ENCODE measurements around the gene ANKRD66.

The ANKRD66 gene

GRCh38 chr6:46789434-46790354 is 43.0 kb downstream of the ANKRD66 start:
- H3K4me3 ChIP-seq (ENCODE audit: low read depth, low read length), result no peak overlapping the region
- in situ Hi-C loops (cut with HindIII; ENCODE audit: low sequenced_read_pairs), result no loop called here
- TF ChIP-seq, protein P1, sequence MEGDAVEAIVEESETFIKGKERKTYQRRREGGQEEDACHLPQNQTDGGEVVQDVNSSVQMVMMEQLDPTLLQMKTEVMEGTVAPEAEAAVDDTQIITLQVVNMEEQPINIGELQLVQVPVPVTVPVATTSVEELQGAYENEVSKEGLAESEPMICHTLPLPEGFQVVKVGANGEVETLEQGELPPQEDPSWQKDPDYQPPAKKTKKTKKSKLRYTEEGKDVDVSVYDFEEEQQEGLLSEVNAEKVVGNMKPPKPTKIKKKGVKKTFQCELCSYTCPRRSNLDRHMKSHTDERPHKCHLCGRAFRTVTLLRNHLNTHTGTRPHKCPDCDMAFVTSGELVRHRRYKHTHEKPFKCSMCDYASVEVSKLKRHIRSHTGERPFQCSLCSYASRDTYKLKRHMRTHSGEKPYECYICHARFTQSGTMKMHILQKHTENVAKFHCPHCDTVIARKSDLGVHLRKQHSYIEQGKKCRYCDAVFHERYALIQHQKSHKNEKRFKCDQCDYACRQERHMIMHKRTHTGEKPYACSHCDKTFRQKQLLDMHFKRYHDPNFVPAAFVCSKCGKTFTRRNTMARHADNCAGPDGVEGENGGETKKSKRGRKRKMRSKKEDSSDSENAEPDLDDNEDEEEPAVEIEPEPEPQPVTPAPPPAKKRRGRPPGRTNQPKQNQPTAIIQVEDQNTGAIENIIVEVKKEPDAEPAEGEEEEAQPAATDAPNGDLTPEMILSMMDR (IDR thresholded peaks at IDR 0.05; ENCODE audit: low read depth, low read length), result no peak
- DNase-seq (ENCODE audit: low read depth, low spot score), result no peak

DNA sequence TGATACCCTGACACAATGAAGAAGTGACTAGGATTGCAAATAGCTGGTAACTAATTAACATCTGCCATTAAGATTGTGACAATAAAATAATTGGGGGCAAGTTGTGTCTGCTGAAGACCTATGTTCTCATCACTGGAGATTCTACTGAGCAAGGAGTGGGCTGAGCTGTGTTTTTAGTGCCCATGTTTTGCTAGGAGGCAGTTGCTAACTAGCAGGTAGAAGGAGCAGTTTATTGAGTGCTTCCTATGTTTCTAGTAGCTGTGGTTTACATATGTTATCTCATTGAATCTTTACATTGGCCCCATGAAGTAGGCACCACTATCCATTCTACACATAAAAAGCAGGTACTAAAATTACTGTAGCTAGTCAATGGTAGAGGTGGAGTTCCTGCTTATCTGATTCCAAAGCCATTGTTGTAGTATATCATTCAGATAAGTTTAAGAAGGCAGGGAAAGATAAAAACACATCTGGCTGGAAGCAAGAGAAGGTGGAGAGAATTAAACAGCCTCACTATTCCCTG is 43.7 kb downstream of the ANKRD66 start:
- H3K4me3 ChIP-seq (ENCODE audit: low read depth, low read length), result no peak overlapping the region
- TF ChIP-seq, protein P1 (IDR thresholded peaks at IDR 0.05; ENCODE audit: low read depth, low read length), result no peak
- in situ Hi-C loops (cut with HindIII; ENCODE audit: low sequenced_read_pairs), result no loop called here
- no peak for DNase-seq (ENCODE audit: low read depth, low spot score)

DNA sequence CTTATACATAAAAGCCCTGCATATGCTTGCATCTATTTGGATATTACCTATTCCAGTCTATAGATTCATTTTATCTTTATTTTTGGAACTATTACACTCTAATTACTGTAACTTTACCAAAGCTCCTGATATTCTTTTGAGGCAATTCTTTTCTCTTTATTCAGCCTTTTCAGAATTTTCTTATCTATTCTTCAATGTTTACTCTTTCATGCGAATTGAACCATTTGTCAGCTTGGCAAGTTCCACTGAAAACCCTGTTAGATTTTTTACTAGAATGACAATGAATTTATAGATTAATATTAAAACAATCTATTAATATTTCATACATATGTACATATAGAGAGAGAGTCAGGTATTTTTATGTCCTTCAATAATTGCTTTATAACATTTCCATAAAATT is 45.9 kb downstream of the ANKRD66 start:
- no peak overlapping the region for H3K4me3 ChIP-seq (ENCODE audit: low read depth, low read length)
- TF ChIP-seq, protein P1 (IDR thresholded peaks at IDR 0.05; ENCODE audit: low read depth, low read length), result no peak
- no peak for DNase-seq (ENCODE audit: low read depth, low spot score)
- in situ Hi-C loops (cut with HindIII; ENCODE audit: low sequenced_read_pairs), result no loop called here

DNA sequence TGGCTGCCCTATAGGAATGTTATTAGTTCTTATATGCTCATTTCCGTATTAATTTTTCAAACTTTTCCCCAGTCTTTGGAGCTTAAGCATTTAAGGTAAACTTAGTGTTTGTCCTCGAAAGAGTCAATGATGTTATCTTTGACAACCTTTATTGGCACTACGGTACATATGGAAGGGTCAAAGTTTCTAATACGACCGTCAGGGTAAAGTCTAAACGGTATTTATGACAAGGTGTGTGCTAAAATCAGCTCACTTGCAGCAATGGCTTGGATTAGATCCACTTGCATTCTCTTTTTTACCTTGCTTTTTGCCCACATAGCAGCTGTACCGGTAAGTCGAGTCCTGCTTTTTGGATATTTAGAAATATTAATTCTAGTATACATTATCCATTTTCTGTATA is 46.4 kb downstream of the ANKRD66 start, which contains the start of gene MEP1A:
Gene MEP1A, plus strand, starts transcription at position 252 of the 400 bp plus-strand sequence. Its CDS starts 10 bp downstream, at position 262.
- H3K4me3 ChIP-seq (ENCODE audit: low read depth, low read length), result no peak within 1 kb of the TSS
- in situ Hi-C loops (cut with HindIII; ENCODE audit: low sequenced_read_pairs), result no loop called here
- no peak for DNase-seq (ENCODE audit: low read depth, low spot score)
- TF ChIP-seq, protein P1 (IDR thresholded peaks at IDR 0.05; ENCODE audit: low read depth, low read length), result no peak

DNA sequence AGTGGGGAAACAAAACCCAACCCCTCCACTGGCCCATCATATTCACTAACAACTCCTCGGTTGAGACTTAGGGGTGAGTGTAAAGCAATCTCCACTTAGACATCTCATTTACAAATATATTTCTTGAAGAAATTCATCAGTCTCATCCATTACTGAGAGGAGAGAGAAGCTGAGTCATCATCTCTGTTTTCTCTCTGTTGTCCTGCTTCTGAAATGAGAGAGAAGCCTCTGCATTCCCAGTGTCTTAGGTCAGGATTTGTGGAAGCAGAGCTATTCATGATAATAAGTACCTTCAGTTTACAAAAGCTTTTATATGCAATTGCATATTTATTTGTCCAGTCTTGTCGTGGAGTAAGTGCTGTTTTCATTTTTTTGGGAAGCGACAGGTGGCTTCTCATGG is 47.3 kb downstream of the ANKRD66 start:
- in situ Hi-C loops (cut with HindIII; ENCODE audit: low sequenced_read_pairs), result no loop called here
- H3K4me3 ChIP-seq (ENCODE audit: low read depth, low read length), result no peak overlapping the region
- TF ChIP-seq, protein P1 (IDR thresholded peaks at IDR 0.05; ENCODE audit: low read depth, low read length), result no peak
- no peak for DNase-seq (ENCODE audit: low read depth, low spot score)

DNA sequence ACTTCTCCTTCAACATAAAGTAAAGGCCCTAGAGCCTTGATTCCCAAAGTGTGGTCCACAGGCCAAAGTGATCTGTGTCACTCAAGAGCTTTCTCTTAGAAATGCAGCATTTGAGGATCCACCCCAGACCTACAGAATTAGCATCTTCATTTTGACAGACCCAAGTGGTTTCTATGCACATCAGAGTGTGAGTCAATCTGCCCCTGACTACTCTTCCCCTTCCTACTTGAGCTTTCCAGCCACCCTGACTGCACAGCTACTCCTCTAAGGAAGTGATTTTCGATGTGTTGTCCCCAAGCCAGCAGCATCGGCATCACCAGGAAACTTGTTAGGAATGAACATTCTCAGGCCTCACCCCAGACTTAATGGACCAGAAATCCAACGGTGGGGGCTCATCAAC is 49.1 kb downstream of the ANKRD66 start:
- in situ Hi-C loops (cut with HindIII; ENCODE audit: low sequenced_read_pairs), result no loop called here
- TF ChIP-seq, protein P1 (IDR thresholded peaks at IDR 0.05; ENCODE audit: low read depth, low read length), result no peak
- no peak for DNase-seq (ENCODE audit: low read depth, low spot score)
- no peak overlapping the region for H3K4me3 ChIP-seq (ENCODE audit: low read depth, low read length)

Data from astrocyte of the spinal cord (primary cell).